Transverse colon (tissue), 4 donors: ENCODE results near the gene ARVCF. TPM values are rescaled to one million over a fixed set of nuclear protein-coding genes. Genes with fewer than 3 reads are reported as not detected.

Source experiments
- DNase-seq: peaks from one replicate; pipeline ENCODE4 v3.0.0-alpha.2; 2019
- H3K27ac ChIP-seq, 4 donors: fragments of 200-600 bp; sonication (generic); 2 replicates each; pipeline ENCODE4 v1.5.1; 2016 to 2018; ENCODE audit warnings: inconsistent platforms in 4 of 4
- H3K27me3 ChIP-seq: fragments of 200-600 bp; sonication (generic); 2 replicates; pipeline ENCODE4 v1.5.1; 2017; ENCODE audit warnings: inconsistent platforms
- H3K36me3 ChIP-seq, 4 donors: fragments of 200-600 bp; sonication (generic); 2 replicates each; pipeline ENCODE4 v1.5.1; 2017 to 2019; ENCODE audit warnings: inconsistent platforms in 4 of 4
- H3K4me1 ChIP-seq, 4 donors: fragments of 200-600 bp; sonication (generic); 2 replicates each; pipeline ENCODE4 v1.5.1; 2017 to 2020; ENCODE audit warnings: inconsistent platforms in 4 of 4
- H3K4me3 ChIP-seq, 4 donors: fragments of 200-600 bp; sonication (generic); 1 replicate in 1 of 4; 2 replicates in 3 of 4; pipeline versions ENCODE4 v1.5.1 to v1.6.1; 2017 to 2019; ENCODE audit warnings: inconsistent platforms in 4 of 4
- H3K9me3 ChIP-seq, 2 donors: fragments of 200-600 bp; sonication (generic); 2 replicates each; pipeline ENCODE4 v1.5.1; 2017 to 2019; ENCODE audit warnings: inconsistent platforms in 2 of 2
- EP300 ChIP-seq: sonication (generic); formaldehyde crosslinking; IDR thresholded peaks from one replicate; pipeline ENCODE4 v1.6.1; 2017; ENCODE audit warnings: antibody characterized with exemption, low read depth
- POLR2A ChIP-seq: fragments of 450-650 bp; IDR thresholded peaks from one replicate; pipeline ENCODE4 v1.6.1; 2016; ENCODE audit warnings: antibody characterized with exemption, mild to moderate bottlenecking, moderate library complexity
- POLR2AphosphoS5 ChIP-seq, 3 donors: sonication (generic); formaldehyde crosslinking; IDR thresholded peaks; one replicate each; pipeline ENCODE4 v1.6.1; 2016; ENCODE audit warnings: antibody characterized with exemption in 3 of 3
- WGBS, 2 donors: methylation state at CpG; one replicate each; pipeline ENCODE4 v1.1.5; 2018; ENCODE audit warnings: low coverage in 1 of 2; 5-methylcytosine and 5-hydroxymethylcytosine counted together
- in situ Hi-C, 4 donors: fragments of 200-750 bp; cut with MboI; loops; one replicate each; pipeline versions ENCODE4 v1.15.0 to v1.15.1; 2017; ENCODE audit warnings: low sequenced_read_pairs in 3 of 4, low pct_ligation_motif_present in 1 of 4, low pct_unique_long_range_greater_than_20kb in 1 of 4
- intact Hi-C: fragments of 100-400 bp; cut with DNase I; formaldehyde crosslinking; loops from one replicate; pipeline ENCODE4 v1.15.1; 2023; ENCODE audit warnings: low total_unique reads
- total RNA-seq, 4 donors: library from RNA; depleted of rRNA; stranded (reverse); fragments of >200 nt; gene quantifications; one replicate each; pipeline ENCODE4 v1.1.0, GENCODE V29; 2016
- TF ChIP-seq, protein P1 (sequence below), 5 experiments: fragments of 200-600 bp in 3 of 5; fragments of 450-650 bp in 2 of 5; sonication (generic) in 3 of 5; IDR thresholded peaks; 1 replicate in 2 of 5; 2 replicates in 3 of 5; pipeline ENCODE4 v1.5.1; 2016 to 2017; ENCODE audit warnings: antibody characterized with exemption in 5 of 5, inconsistent platforms in 3 of 5, mild to moderate bottlenecking in 2 of 5, moderate library complexity in 1 of 5

The ARVCF gene
- total RNA-seq, 4 donors from 2014 or later: 15.3 to 81.6 (median 19.3) TPM

DNA sequence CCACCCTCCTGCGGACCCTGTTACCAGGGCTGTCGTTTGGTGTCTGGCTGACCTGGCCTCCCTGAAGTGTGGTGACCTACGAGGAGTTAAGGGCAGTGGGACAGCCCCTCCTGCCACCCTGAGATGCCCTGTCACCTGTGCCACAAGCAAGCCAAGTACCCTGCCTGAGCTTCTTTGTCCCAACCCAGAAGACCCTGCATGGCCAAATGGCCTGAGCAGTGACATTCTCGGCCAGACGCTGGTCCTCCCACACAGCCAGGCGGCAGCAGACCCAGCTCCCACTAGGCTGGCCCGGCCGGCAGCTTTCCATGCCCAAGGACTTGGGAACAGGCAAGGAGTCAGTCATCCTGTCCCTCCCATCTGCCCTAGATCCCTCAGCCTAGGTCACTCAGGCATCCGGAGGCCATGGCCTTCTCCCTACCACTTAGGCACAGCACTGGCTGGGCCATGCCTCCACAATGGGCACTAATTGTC lies 7.6 kb downstream of the ARVCF start:
- WGBS, 2 donors: 98% methylated on average over 7 of the region's 9 CpGs; no CpG with 5 or more reads in 1 of the 2 donors
- no peaks in the 10 kb centered on the region for H3K36me3 ChIP-seq
- intact Hi-C loops (no loop called here), in situ Hi-C loops (loop anchor here in 1 of 4 donors (5.0 kb wide), 1 partner anchor 37 kb away; no protein-coding TSS in a partner anchor)
- H3K27ac ChIP-seq: no peak overlapping the region
- H3K4me1 ChIP-seq: no peaks in the 10 kb centered on the region
- no peaks in the 10 kb centered on the region for H3K27me3 ChIP-seq
- TF ChIP-seq, protein P1, sequence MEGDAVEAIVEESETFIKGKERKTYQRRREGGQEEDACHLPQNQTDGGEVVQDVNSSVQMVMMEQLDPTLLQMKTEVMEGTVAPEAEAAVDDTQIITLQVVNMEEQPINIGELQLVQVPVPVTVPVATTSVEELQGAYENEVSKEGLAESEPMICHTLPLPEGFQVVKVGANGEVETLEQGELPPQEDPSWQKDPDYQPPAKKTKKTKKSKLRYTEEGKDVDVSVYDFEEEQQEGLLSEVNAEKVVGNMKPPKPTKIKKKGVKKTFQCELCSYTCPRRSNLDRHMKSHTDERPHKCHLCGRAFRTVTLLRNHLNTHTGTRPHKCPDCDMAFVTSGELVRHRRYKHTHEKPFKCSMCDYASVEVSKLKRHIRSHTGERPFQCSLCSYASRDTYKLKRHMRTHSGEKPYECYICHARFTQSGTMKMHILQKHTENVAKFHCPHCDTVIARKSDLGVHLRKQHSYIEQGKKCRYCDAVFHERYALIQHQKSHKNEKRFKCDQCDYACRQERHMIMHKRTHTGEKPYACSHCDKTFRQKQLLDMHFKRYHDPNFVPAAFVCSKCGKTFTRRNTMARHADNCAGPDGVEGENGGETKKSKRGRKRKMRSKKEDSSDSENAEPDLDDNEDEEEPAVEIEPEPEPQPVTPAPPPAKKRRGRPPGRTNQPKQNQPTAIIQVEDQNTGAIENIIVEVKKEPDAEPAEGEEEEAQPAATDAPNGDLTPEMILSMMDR (IDR thresholded peaks at IDR 0.05): no peak
- TF ChIP-seq EP300 (no peak), POLR2A (no peak), POLR2AphosphoS5 (IDR thresholded peaks at IDR 0.05) (no peak)
- no peak for DNase-seq
- H3K4me3 ChIP-seq: no peak overlapping the region
- peaks cover 1 to 4% of the 10 kb centered on the region in 2 donors for H3K9me3 ChIP-seq

DNA sequence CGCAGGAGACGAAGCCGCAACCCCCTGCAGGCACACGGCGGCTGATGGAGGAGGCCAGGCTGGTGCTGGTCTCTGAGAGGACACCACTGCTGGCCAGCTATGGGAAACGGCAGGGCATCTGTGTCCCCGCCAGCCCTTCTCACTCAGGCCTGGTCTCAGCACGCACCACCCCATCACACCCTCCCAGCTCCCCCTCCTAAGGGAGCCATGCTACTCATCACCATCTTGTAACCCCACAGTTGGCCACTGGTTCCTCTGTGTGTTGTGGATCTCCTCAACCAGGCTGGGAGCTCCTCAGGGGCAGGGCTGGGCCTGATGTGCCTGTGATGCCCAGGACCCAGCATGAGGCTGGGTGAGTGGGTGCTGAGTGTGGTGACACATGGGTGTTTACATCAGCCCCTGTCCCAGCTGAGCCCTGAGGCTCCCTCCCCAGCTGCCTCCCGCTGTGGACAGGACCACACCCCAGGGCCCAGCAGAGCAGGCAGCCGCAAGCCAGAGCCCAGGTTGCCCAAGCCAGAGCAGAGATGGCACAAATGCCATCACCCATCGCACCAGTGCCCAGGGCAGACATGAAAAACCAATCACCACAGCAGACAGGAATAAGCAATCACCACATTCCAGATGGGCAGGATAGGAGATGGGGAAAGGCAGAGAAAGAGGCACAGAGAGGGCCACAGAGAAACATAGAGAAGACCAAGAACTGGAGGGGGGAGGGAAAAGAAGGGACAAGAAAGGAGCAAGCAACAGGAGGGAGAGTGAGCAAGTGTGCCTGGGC lies 8.2 kb downstream of the ARVCF start:
- H3K4me3 ChIP-seq: no peak overlapping the region
- 90% methylated on average over 11 of the region's 11 CpGs; no CpG with 5 or more reads in 1 of the 2 donors for WGBS, 2 donors
- intact Hi-C loops: no loop called here

DNA sequence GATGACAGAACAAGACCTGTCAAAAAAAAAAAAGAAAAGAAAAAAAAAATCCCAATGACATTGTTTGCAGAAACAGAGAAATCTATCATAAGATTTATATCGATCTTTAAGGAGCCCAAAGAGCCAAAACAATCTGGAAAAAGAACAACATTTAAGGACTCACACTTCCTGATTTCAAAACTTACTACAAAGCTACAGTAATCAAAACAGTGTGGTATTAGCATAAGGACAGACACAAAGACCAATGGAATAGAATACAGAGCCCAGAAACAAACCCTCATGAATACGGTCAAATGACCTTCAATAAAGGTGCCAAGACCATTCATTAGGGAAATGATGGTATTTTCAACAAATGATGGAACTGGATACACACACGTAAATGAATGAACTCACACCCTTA lies 12.2 kb downstream of the ARVCF start:
- TF ChIP-seq, protein P1 (IDR thresholded peaks at IDR 0.05): no peak
- TF ChIP-seq EP300 (no peak), POLR2AphosphoS5 (IDR thresholded peaks at IDR 0.05) (no peak), POLR2A (no peak)
- no peaks in the 10 kb centered on the region for H3K4me1 ChIP-seq
- no peaks in the 10 kb centered on the region for H3K27me3 ChIP-seq
- peaks cover 12% of the 10 kb centered on the region in 2 donors for H3K9me3 ChIP-seq
- H3K27ac ChIP-seq: no peak overlapping the region
- H3K4me3 ChIP-seq: no peak overlapping the region
- in situ Hi-C loops (no loop called here), intact Hi-C loops (no loop called here)
- H3K36me3 ChIP-seq: no peaks in the 10 kb centered on the region
- no peak for DNase-seq
- 85 to 94% methylated on average over 3 of the region's 3 CpGs for WGBS, 2 donors

More for the DNA sequence above, 8.2 kb downstream of the ARVCF start:
- H3K9me3 ChIP-seq: peaks cover 8 to 10% of the 10 kb centered on the region in 2 donors
- in situ Hi-C loops: loop anchor here in 1 of 4 donors (5.0 kb wide), 1 partner anchor 36 kb away; no protein-coding TSS in a partner anchor
- no peaks in the 10 kb centered on the region for H3K27me3 ChIP-seq
- H3K36me3 ChIP-seq: no peaks in the 10 kb centered on the region
- DNase-seq: no peak
- TF ChIP-seq EP300: no peak
- TF ChIP-seq, protein P1 (IDR thresholded peaks at IDR 0.05): no peak
- TF ChIP-seq POLR2A: no peak
- no peak for TF ChIP-seq POLR2AphosphoS5 (IDR thresholded peaks at IDR 0.05)
- no peaks in the 10 kb centered on the region for H3K4me1 ChIP-seq
- no peak overlapping the region for H3K27ac ChIP-seq

DNA sequence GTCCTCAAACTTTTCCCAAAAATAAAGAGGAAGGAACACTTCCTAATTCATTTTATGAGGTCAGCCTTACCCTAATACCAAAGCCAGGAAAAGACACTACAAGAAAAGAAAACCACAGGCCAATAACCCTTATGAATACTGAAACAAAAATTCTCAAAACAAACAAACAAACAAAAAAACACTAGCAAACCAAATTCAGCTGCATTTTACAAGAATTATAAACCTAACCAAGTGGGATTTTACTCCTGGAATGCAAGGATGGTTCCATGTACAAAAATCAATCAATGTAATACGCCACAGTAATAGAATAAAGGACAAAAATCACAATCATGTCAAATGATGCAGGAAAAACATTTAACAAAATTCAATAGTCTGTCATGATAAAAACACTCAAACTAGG lies 13.3 kb downstream of the ARVCF start:
- H3K27me3 ChIP-seq: no peaks in the 10 kb centered on the region
- no peak for TF ChIP-seq POLR2AphosphoS5 (IDR thresholded peaks at IDR 0.05)
- TF ChIP-seq POLR2A: no peak
- no peak for TF ChIP-seq EP300
- TF ChIP-seq, protein P1 (IDR thresholded peaks at IDR 0.05): no peak
- intact Hi-C loops: no loop called here
- H3K4me3 ChIP-seq: no peak overlapping the region
- WGBS, 2 donors: 82 to 100% methylated on average over 1 of the region's 1 CpG
- H3K4me1 ChIP-seq: no peaks in the 10 kb centered on the region
- H3K9me3 ChIP-seq: peaks cover 12% of the 10 kb centered on the region in 2 donors
- DNase-seq: no peak
- H3K36me3 ChIP-seq: no peaks in the 10 kb centered on the region
- H3K27ac ChIP-seq: no peak overlapping the region
- in situ Hi-C loops: no loop called here
